Mucosa of descending colon (tissue), 3 donors: ENCODE measurements around the gene RAE1. TPM values are rescaled to one million over a fixed set of nuclear protein-coding genes. Genes with fewer than 3 reads are reported as not detected.

Experiments used
- ATAC-seq: fragments of 200-7000 bp; cut with Tn5 transposase; one replicate; pipeline ENCODE4 v1.9.1; 2020; ENCODE audit warnings: mild to moderate bottlenecking, moderate library complexity
- DNase-seq, 3 donors: peaks; one replicate each; pipeline ENCODE4 v3.0.0-alpha.2; 2020
- H3K36me3 ChIP-seq: fragments of 200-600 bp; one replicate; pipeline ENCODE4 v1.8.0; 2021; ENCODE audit warnings: low read depth, mild to moderate bottlenecking
- H3K4me1 ChIP-seq: fragments of 200-600 bp; one replicate; pipeline ENCODE4 v1.8.0; 2021; ENCODE audit warnings: low read depth, mild to moderate bottlenecking
- H3K4me3 ChIP-seq: fragments of 200-600 bp; one replicate; pipeline ENCODE4 v1.8.0; 2021; ENCODE audit warnings: mild to moderate bottlenecking
- H3K9me3 ChIP-seq: fragments of 200-600 bp; one replicate; pipeline ENCODE4 v1.8.0; 2021; ENCODE audit warnings: mild to moderate bottlenecking
- intact Hi-C, 2 donors: fragments of 100-400 bp; cut with DNase I in 1 of 2; cut with micrococcal nuclease in 1 of 2; formaldehyde crosslinking; loops; one replicate each; pipeline versions ENCODE4 v1.11.0 to v1.11.1; 2022; cut with DNase I, micrococcal nuclease
- total RNA-seq, 3 donors: library from RNA; stranded (reverse); fragmentation: NEBNext Ultra II Directional in 2 of 3; extraction: Animal tissue kit (Norgen Biotek cat#: 25700) in 2 of 3; gene quantifications; one replicate each; pipeline versions ENCODE4 v1.2.1 to v1.2.4, GENCODE V29; 2021 to 2023
- TF ChIP-seq, protein P1 (sequence below): fragments of 200-600 bp; IDR thresholded peaks from one replicate; pipeline ENCODE4 v1.8.0; 2022; ENCODE audit warnings: antibody characterized with exemption, mild to moderate bottlenecking
- donor health status: DM: no; HTN: no; CAD: no; lungs with moderate emphysema.
- donor health status: DM: no; HTN: no; CAD: no.
- donor health status: DM: no; HTN: yes; CAD: no.

RAE1 gene
- total RNA-seq, 3 donors from 2014 or later = 17.6 to 21.0 (median 19.9) TPM

- no peak overlapping the region for H3K4me3 ChIP-seq
- intact Hi-C loops = no loop called here
- peaks cover 39% of the 10 kb centered on the region for H3K4me1 ChIP-seq
- H3K9me3 ChIP-seq = no peaks in the 10 kb centered on the region
- H3K36me3 ChIP-seq = no peaks in the 10 kb centered on the region
- TF ChIP-seq, protein P1, sequence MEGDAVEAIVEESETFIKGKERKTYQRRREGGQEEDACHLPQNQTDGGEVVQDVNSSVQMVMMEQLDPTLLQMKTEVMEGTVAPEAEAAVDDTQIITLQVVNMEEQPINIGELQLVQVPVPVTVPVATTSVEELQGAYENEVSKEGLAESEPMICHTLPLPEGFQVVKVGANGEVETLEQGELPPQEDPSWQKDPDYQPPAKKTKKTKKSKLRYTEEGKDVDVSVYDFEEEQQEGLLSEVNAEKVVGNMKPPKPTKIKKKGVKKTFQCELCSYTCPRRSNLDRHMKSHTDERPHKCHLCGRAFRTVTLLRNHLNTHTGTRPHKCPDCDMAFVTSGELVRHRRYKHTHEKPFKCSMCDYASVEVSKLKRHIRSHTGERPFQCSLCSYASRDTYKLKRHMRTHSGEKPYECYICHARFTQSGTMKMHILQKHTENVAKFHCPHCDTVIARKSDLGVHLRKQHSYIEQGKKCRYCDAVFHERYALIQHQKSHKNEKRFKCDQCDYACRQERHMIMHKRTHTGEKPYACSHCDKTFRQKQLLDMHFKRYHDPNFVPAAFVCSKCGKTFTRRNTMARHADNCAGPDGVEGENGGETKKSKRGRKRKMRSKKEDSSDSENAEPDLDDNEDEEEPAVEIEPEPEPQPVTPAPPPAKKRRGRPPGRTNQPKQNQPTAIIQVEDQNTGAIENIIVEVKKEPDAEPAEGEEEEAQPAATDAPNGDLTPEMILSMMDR = no peak
- DNase-seq = peak in 2 of 3 donors; percentile 39 to 57
- ATAC-seq = no peak
These were observed 48.0 kb downstream of the RAE1 start for GRCh38 chr20:57398901-57399535.

DNA sequence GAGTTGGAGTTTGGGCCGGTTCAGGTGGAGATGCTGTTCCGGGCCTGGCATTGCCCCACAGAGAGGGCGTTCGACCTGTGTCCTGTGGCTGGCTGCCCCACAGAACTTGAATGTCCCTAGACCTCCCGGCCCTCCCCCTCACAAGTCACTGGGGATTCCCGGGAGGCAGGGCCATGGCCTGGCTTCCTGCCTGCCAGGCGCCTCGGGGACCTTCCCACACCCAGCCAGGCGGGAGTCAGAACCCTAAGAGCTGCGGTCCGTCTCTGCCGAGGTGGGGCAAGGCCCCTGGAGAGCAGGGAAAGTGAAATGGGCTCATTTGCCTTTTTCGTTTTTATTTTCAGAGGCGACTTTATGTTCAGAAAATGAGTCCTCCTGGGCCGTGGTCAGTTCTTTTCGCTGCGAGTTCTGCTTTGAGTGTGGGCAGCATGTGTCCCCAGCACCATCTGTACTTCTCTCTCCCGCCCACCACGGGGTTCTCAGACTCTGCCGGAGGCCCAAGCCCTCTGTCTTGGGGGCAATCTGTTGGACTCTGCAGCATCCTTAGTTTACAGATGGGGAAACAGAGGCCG lies 48.6 kb downstream of the RAE1 start:
- Histone ChIP-seq H3K9me3 (no peaks in the 10 kb centered on the region), H3K36me3 (no peaks in the 10 kb centered on the region), H3K4me1 (peaks cover 33% of the 10 kb centered on the region), H3K4me3 (no peak overlapping the region)
- peak in 2 of 3 donors; percentile 45 to 72 for DNase-seq
- peak; percentile 3 for ATAC-seq
- intact Hi-C loops = no loop called here
- TF ChIP-seq, protein P1 = no peak

DNA sequence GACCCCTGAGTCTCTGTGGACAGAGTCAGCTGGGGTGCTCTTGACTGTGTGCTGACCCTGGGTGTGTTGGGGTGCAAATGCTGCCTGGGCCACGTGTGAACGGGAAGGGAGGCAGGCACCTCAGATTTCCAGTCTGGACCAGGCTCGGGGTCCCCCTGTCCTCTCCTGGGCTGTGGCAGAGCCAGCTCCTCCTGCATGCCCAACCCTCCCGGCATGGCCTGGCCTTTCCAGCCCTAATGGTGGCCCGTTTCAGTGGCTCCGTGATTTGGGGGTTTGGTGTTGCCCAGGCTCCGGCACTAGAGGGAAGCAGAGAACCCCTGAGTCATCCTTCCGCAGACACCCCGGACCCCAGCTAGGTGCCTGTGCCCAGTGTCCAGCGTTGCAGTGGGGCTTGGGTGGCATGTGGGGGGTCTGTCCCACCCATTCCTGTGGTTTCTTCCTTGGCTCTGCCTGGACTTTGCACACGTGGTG lies 49.2 kb downstream of the RAE1 start:
- TF ChIP-seq, protein P1 = no peak
- ATAC-seq (no peak), DNase-seq (peak in 2 of 3 donors; percentile 32 to 64)
- Histone ChIP-seq H3K36me3 (no peaks in the 10 kb centered on the region), H3K4me1 (peaks cover 33% of the 10 kb centered on the region), H3K4me3 (no peak overlapping the region), H3K9me3 (no peaks in the 10 kb centered on the region)
- intact Hi-C loops = no loop called here

DNA sequence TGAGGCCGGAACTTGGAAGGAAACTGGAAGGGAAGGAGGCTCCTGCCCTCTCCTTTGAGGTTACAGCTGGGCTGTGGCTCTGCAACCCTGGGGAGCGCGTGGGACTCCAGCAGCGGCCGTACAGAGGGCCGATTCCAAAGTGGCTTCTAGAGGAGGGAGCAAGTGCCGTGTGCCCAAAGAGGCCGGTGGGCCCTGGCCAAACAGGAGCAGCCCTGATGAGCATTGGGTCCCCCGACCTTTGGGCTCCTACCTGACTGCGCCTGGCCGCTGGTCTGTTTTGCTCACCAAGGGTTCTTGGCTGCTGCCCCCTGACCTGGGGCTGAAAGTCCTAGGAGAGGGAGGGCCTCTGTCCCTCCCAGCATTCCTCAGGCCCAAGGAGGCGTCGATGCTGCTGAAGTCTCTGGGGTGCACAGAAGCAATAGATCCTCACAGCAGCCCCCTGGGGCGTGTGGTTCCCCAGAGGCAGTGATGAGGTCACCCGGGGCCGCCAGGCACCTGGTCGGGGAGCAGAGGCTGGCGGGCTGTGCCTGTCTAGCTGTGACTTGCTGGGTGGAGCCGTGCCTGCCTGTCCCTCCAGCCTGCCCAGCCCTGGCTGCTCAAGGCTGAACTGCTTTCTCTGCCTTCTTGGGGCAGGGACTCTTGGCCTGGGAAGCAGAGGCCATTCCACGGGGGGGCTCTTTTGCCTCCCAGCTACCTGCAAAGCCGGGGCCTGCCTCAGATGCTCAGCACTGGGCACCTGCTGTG lies 49.9 kb downstream of the RAE1 start:
- TF ChIP-seq, protein P1 = no peak
- Histone ChIP-seq H3K36me3 (no peaks in the 10 kb centered on the region), H3K4me1 (peaks cover 31% of the 10 kb centered on the region), H3K4me3 (no peak overlapping the region), H3K9me3 (no peaks in the 10 kb centered on the region)
- peak in 2 of 3 donors; percentile 30 to 78 for DNase-seq
- intact Hi-C loops = no loop called here
- ATAC-seq = peak; percentile 4

- Histone ChIP-seq H3K9me3 (no peaks in the 10 kb centered on the region), H3K4me1 (peaks cover 29% of the 10 kb centered on the region), H3K4me3 (no peak overlapping the region), H3K36me3 (no peaks in the 10 kb centered on the region)
- no peak for ATAC-seq
- TF ChIP-seq, protein P1 = no peak
- DNase-seq = peak in 1 of 3 donors; percentile 14
- intact Hi-C loops = no loop called here
These were observed 50.5 kb downstream of the RAE1 start for GRCh38 chr20:57401565-57401918.
